IPS-18c (cell line): ENCODE data around the gene OPCML.

Experiments used
- H3K4me3 ChIP-seq: 2 replicates; pipeline ENCODE4 v1.7.0; 2013; ENCODE audit warnings: low read depth, mild to moderate bottlenecking, low read length, moderate library complexity; ENCODE audit not compliant: insufficient read depth
- H3K9me3 ChIP-seq: one replicate; pipeline ENCODE4 v1.6.1; 2013; ENCODE audit warnings: mild to moderate bottlenecking, low read length, moderate library complexity; ENCODE audit not compliant: control insufficient read depth, insufficient read depth

The OPCML gene

DNA sequence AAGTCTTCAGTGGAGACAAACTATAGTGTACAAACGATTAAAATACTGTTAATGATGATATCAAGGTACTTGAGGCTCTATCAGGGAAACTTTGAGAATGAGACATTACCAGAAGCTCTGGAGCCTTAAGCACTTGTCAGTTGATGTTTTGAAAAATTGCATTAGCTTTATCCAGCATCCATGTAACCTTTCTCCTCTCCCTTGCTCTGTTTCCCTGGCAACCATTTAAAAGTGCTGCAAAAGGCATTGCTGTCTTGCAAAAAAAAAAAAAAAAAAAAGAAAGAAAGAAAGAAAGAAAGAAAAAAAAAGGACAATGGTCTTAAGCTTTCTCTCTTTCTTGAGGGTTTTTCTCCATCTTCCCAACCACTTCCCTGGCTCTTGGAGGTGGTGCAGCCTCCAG lies 787.0 kb downstream of the OPCML start:
- H3K9me3 ChIP-seq: no peaks in the 10 kb centered on the region
- H3K4me3 ChIP-seq: no peak overlapping the region

- no peak overlapping the region for H3K4me3 ChIP-seq
- no peaks in the 10 kb centered on the region for H3K9me3 ChIP-seq
Measured at GRCh38 chr11:132744771-132745170, 787.5 kb downstream of the OPCML start.

DNA sequence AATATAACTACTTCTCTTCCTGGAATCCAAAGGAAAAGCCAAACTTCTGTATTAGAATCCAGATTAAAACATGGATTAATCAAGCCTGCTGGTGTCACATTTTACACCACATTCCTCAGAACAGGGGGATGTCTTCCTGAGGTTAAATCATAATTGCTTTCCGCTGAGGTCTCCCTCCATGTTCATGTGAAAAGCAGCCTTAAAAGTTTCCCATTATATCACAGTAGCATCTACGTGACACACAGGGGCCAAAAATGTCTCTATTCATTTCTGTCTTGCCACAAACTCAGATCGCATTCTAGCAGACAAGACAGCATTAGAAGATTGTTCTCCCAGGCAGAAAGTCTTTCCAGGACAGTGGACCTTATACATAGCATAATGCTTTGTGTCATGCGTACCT lies 788.7 kb downstream of the OPCML start:
- Histone ChIP-seq H3K4me3 (no peak overlapping the region), H3K9me3 (no peaks in the 10 kb centered on the region)

DNA sequence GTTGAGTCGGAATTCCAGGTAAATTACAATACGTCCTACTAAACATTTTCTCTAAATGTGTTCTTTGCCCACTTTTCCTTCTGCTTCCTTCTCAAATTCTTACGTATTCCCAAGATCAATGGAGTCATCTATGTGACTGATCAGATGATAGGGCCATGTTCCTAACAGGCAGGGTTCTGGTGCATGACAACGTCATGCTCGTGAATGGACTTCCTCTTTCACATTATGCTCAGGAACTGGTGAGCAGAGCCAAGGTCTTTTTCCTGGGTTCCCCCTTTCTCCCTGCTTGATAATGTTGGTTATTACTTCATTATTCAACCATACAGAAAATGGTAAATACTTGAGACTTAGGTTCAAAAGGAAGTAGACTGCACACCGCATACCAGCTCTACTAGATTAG lies 789.4 kb downstream of the OPCML start:
- Histone ChIP-seq H3K4me3 (no peak overlapping the region), H3K9me3 (no peaks in the 10 kb centered on the region)

GRCh38 chr11:132734217-132734616 lies 798.1 kb downstream of the OPCML start:
- no peaks in the 10 kb centered on the region for H3K9me3 ChIP-seq
- no peak overlapping the region for H3K4me3 ChIP-seq

- H3K9me3 ChIP-seq: peaks cover 2% of the 10 kb centered on the region
Measured at GRCh38 chr11:132728026-132728425, 804.3 kb downstream of the OPCML start.

GRCh38 chr11:132721526-132721925 lies 810.8 kb downstream of the OPCML start:
- Histone ChIP-seq H3K9me3 (peaks cover 2% of the 10 kb centered on the region), H3K4me3 (no peak overlapping the region)

More at GRCh38 chr11:132728026-132728425, 804.3 kb downstream of the OPCML start:
- H3K4me3 ChIP-seq: no peak overlapping the region

DNA sequence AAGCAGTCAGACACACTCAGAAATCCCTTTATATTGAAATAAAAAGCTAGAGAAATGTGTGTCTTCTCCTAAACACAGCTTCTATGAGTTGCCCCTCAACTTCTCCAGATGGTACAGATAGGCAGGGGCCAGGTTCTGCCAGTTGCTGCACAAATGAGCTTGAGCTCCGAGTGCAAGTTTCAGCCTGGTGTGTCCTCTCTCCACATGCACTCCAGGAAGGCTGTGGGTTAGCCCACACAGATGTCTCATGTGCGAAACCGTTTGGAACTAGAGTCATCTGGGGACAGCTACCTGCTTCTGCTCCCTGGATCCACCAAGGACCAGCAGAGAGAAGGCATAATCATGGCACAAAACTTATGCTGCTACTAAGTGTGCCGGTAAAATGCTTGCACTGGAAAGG lies 812.6 kb downstream of the OPCML start:
- Histone ChIP-seq H3K9me3 (no peaks in the 10 kb centered on the region), H3K4me3 (no peak overlapping the region)

GRCh38 chr11:132718711-132719671 lies 813.3 kb downstream of the OPCML start:
- H3K4me3 ChIP-seq: no peak overlapping the region

GRCh38 chr11:132717824-132718223 lies 814.5 kb downstream of the OPCML start:
- no peak overlapping the region for H3K4me3 ChIP-seq
- H3K9me3 ChIP-seq: no peaks in the 10 kb centered on the region

More at GRCh38 chr11:132718711-132719671, 813.3 kb downstream of the OPCML start:
- H3K9me3 ChIP-seq: no peaks in the 10 kb centered on the region

DNA sequence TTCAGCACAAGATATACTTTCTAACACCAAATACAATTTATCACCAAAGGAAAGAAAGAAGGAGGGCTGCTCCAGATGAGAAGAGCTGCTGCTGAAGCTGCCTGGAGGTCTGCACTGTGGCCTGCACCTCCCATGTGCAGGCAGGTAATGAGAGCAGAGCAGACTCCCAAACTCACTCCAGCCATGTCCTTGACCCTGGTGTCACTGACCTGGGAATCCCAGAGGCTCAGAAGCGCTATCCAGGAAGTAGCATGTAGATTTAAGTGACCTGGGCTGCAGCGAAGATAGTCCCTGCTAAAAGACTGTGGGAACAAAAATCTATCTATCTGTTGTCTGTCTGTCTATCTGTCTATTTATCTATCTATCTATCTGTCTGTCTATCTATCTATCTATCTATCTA lies 816.3 kb downstream of the OPCML start:
- H3K4me3 ChIP-seq: no peak overlapping the region
- no peaks in the 10 kb centered on the region for H3K9me3 ChIP-seq

DNA sequence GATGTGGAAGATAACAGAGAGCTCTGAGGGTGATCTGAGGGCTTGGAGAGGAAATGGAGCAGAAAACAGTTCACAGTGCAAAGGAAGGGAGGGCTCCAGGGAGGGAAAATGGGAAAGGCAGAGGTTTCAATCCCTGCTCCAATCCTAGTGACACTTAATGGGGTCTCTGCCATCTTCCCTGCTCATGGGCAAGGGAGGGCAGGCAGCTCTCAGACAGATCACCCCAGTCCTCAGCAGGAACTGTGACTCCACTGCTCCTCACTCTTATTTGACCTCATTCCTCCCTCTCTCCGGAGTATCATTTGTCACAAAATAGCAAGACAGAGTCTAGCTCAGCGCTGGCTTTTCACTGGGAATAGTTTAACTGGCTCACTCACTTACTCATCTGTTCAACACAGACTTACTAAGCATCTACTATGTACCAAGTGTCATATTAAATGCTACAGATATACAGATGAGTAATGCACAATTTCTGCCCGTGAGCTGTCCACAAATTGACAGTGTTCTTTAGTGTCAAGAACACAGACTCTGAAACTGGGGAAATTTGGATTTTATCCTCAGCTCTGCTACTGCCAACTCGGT lies 817.4 kb downstream of the OPCML start:
- Histone ChIP-seq H3K9me3 (no peaks in the 10 kb centered on the region), H3K4me3 (no peak overlapping the region)

DNA sequence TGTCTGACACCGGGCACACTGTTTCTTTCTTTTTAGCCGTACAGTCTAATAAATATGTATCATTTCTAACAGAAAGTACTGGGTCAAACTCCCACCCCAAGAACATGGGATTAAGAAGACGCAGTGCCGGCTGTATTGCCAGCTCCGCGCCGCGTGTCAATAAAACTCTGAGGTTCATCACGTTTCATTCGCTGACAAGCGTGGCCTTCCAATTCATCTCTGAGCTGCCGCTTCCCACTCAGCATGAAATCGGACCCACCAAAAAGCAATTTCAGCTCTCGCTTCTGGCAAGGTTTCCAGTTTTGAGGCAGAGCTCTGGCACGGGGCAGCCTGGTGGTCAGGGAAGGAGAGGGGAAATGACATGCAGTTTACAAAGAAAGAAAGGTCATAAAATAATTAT lies 819.8 kb downstream of the OPCML start:
- H3K9me3 ChIP-seq: peaks cover 2% of the 10 kb centered on the region

DNA sequence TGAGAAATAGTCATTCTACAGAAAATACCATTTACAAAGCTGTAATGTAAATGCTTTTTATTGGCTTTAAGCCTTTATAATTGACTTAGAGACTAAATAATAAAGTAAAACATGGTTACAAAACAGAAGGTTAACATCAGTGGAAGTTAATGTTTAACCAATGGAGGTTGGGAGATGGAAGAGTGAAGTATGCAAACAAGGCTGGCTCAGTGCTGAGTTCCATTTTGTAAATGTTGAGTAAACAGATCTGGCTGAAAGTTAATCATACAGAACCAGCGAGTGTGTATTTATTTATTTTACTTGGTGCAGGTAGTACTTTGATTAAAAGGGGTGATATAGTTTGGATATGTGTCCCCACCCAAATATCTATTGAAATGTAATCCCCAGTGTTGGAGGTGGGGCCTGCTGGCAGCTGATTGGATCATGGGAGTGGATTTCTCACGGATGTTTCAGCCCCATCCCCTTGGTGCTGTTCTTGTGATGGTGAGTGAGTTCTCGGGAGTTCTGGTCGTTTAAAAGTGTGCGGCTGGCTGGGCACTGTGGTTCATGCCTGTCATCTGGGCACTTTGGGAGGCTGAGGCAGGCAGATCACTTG lies 827.4 kb downstream of the OPCML start:
- peaks cover 2% of the 10 kb centered on the region for H3K9me3 ChIP-seq
- no peak overlapping the region for H3K4me3 ChIP-seq

More for the DNA sequence above, 819.8 kb downstream of the OPCML start:
- no peak overlapping the region for H3K4me3 ChIP-seq

GRCh38 chr11:132692891-132693290 lies 839.4 kb downstream of the OPCML start:
- Histone ChIP-seq H3K9me3 (no peaks in the 10 kb centered on the region), H3K4me3 (no peak overlapping the region)

GRCh38 chr11:132691848-132692550 lies 840.3 kb downstream of the OPCML start:
- Histone ChIP-seq H3K4me3 (no peak overlapping the region), H3K9me3 (no peaks in the 10 kb centered on the region)

GRCh38 chr11:132686886-132687285 lies 845.4 kb downstream of the OPCML start:
- no peaks in the 10 kb centered on the region for H3K9me3 ChIP-seq
- H3K4me3 ChIP-seq: no peak overlapping the region
